Measurements from ENCODE around the gene NOTCH2.

The NOTCH2 gene

DNA sequence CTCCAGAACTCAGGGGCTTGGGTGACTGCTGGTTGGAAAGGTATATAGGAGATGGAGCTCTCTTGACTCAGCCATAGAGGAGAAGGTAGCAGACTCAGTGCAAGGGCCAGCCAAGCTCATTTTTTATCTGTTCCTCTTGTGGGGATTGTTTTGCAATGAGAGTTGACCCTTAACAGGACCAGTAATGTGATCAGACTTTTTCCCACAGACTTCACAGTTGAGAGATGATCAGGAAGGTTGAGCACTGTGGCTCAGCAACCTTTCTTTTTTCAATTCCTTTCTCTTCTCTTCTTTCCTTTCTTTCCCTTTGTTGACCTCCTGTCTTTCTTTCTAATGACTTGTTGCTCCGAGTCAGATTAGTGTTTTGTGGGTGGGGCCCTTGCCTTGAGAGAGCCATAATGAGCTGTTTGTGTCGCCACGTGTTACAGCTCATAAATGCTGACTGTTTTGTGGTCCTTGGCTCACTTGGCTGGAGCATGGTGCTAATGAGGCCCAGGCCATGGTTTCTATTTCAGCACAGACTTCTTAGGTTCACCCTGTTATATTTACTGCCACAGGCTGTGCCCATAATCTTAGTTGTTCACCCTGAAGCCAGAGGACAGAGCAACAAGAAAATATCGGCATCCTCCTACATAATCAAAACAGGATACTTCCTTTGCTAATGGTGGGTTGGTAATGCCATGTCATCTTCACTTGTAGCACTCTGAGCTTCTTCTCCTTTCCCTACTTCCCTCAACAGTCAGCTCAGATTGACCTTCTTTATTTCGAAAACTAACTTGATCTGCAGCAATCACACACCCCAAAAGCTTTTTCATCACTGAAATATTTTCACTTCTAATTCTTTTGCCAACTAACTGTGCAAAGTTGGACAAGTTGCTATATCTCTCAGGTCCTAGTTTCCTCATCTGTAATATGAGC, 187.1 kb downstream of the NOTCH2 start:
- POLR2A ChIA-PET: no interaction called here
- no peaks in the 10 kb centered on the region for H3K9me3 ChIP-seq (ENCODE audit: control insufficient read depth, insufficient read depth, low read depth, low read length)
- H3K4me3 ChIP-seq (ENCODE audit: low read depth, low read length): no peak overlapping the region
- H3K36me3 ChIP-seq (ENCODE audit: control insufficient read depth in 2 of 2, insufficient read depth in 1 of 2, low read length in 2 of 2): no peaks in the 10 kb centered on the region
- H3K4me1 ChIP-seq (ENCODE audit: control insufficient read depth, insufficient read depth, low read length): no peaks in the 10 kb centered on the region
- TF ChIP-seq ZNF585B (tag by site-specific recombination; IDR thresholded peaks at IDR 0.05) (no peak), ZBTB17 (tag by site-specific recombination; IDR thresholded peaks at IDR 0.05) (0 out of 2 replicates have a peak, but pooled peaks have one; percentile 26), SALL2 (tag by site-specific recombination; IDR thresholded peaks at IDR 0.05; ENCODE audit: borderline replicate concordance) (no peak), ZNF776 (tag by site-specific recombination; IDR thresholded peaks at IDR 0.05; ENCODE audit: borderline replicate concordance) (no peak), SCRT2 (tag by site-specific recombination; IDR thresholded peaks at IDR 0.05) (peak; percentile 78), KLF7 (tag by site-specific recombination; IDR thresholded peaks at IDR 0.05; ENCODE audit: borderline replicate concordance) (no peak), KLF9 (tag by site-specific recombination; IDR thresholded peaks at IDR 0.05; ENCODE audit: low read depth) (peak; percentile 28; the same call in 1 of the 2 replicates), ZNF366 (tag by site-specific recombination; conservative IDR thresholded peaks at IDR 0.05) (0 out of 2 replicates have a peak, but pooled peaks have one; percentile 19)
- TF ChIP-seq, protein P1, sequence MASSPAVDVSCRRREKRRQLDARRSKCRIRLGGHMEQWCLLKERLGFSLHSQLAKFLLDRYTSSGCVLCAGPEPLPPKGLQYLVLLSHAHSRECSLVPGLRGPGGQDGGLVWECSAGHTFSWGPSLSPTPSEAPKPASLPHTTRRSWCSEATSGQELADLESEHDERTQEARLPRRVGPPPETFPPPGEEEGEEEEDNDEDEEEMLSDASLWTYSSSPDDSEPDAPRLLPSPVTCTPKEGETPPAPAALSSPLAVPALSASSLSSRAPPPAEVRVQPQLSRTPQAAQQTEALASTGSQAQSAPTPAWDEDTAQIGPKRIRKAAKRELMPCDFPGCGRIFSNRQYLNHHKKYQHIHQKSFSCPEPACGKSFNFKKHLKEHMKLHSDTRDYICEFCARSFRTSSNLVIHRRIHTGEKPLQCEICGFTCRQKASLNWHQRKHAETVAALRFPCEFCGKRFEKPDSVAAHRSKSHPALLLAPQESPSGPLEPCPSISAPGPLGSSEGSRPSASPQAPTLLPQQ (tag by site-specific recombination; IDR thresholded peaks at IDR 0.05): 0 out of 2 replicates have a peak, but pooled peaks have one; percentile 16
- TF ChIP-seq, protein P2, sequence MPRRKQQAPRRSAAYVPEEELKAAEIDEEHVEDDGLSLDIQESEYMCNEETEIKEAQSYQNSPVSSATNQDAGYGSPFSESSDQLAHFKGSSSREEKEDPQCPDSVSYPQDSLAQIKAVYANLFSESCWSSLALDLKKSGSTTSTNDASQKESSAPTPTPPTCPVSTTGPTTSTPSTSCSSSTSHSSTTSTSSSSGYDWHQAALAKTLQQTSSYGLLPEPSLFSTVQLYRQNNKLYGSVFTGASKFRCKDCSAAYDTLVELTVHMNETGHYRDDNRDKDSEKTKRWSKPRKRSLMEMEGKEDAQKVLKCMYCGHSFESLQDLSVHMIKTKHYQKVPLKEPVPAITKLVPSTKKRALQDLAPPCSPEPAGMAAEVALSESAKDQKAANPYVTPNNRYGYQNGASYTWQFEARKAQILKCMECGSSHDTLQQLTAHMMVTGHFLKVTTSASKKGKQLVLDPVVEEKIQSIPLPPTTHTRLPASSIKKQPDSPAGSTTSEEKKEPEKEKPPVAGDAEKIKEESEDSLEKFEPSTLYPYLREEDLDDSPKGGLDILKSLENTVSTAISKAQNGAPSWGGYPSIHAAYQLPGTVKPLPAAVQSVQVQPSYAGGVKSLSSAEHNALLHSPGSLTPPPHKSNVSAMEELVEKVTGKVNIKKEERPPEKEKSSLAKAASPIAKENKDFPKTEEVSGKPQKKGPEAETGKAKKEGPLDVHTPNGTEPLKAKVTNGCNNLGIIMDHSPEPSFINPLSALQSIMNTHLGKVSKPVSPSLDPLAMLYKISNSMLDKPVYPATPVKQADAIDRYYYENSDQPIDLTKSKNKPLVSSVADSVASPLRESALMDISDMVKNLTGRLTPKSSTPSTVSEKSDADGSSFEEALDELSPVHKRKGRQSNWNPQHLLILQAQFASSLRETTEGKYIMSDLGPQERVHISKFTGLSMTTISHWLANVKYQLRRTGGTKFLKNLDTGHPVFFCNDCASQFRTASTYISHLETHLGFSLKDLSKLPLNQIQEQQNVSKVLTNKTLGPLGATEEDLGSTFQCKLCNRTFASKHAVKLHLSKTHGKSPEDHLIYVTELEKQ (tag by site-specific recombination; IDR thresholded peaks at IDR 0.05; ENCODE audit: borderline replicate concordance): no peak
- TF ChIP-seq, protein P3, sequence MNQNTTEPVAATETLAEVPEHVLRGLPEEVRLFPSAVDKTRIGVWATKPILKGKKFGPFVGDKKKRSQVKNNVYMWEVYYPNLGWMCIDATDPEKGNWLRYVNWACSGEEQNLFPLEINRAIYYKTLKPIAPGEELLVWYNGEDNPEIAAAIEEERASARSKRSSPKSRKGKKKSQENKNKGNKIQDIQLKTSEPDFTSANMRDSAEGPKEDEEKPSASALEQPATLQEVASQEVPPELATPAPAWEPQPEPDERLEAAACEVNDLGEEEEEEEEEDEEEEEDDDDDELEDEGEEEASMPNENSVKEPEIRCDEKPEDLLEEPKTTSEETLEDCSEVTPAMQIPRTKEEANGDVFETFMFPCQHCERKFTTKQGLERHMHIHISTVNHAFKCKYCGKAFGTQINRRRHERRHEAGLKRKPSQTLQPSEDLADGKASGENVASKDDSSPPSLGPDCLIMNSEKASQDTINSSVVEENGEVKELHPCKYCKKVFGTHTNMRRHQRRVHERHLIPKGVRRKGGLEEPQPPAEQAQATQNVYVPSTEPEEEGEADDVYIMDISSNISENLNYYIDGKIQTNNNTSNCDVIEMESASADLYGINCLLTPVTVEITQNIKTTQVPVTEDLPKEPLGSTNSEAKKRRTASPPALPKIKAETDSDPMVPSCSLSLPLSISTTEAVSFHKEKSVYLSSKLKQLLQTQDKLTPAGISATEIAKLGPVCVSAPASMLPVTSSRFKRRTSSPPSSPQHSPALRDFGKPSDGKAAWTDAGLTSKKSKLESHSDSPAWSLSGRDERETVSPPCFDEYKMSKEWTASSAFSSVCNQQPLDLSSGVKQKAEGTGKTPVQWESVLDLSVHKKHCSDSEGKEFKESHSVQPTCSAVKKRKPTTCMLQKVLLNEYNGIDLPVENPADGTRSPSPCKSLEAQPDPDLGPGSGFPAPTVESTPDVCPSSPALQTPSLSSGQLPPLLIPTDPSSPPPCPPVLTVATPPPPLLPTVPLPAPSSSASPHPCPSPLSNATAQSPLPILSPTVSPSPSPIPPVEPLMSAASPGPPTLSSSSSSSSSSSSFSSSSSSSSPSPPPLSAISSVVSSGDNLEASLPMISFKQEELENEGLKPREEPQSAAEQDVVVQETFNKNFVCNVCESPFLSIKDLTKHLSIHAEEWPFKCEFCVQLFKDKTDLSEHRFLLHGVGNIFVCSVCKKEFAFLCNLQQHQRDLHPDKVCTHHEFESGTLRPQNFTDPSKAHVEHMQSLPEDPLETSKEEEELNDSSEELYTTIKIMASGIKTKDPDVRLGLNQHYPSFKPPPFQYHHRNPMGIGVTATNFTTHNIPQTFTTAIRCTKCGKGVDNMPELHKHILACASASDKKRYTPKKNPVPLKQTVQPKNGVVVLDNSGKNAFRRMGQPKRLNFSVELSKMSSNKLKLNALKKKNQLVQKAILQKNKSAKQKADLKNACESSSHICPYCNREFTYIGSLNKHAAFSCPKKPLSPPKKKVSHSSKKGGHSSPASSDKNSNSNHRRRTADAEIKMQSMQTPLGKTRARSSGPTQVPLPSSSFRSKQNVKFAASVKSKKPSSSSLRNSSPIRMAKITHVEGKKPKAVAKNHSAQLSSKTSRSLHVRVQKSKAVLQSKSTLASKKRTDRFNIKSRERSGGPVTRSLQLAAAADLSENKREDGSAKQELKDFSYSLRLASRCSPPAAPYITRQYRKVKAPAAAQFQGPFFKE (tag by site-specific recombination; IDR thresholded peaks at IDR 0.05; ENCODE audit: borderline replicate concordance): no peak
- H3K27ac ChIP-seq (ENCODE audit: extremely low read depth, low read depth, low read length): no peak overlapping the region
- CTCF ChIA-PET: interaction anchor here (0.7 to 2.6 kb wide), 4 partner anchors 10 to 138 kb away, joined by 3 to 11 read pairs (median 4); no protein-coding TSS in a partner anchor
